ENCODE measurements around the gene SLC35F1.
"Not testable (repeated sequence)": the region's sequence is repeated elsewhere in the genome, so short reads cannot be mapped to it uniquely, and the experiment has no call there.

SLC35F1 gene

DNA sequence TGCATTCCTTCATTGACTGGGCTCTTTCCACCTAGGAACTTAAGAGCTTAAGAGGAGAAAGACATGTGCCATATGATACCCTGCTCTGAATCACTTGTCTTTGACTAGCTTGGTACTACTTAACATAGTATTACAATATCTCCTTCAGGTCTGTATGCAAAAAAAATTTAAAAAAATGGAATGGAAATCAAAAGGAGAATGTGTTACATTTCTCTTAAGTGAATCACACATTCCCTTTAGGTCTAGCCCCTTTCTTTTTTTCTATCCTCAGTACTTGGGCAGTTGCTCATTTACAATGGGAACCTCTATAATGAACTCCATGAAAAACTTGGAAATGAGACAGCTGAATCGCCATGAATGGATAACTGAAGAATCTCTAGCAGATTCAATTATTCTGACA is 53.8 kb downstream of the SLC35F1 start:
- DNase-seq (ENCODE audit: low read depth in 1 of 2, low spot score in 1 of 2) = no peak
- TF ChIP-seq GABPA (IDR thresholded peaks at IDR 0.05; ENCODE audit: low read depth) = no peak
- TF ChIP-seq, protein P1, sequence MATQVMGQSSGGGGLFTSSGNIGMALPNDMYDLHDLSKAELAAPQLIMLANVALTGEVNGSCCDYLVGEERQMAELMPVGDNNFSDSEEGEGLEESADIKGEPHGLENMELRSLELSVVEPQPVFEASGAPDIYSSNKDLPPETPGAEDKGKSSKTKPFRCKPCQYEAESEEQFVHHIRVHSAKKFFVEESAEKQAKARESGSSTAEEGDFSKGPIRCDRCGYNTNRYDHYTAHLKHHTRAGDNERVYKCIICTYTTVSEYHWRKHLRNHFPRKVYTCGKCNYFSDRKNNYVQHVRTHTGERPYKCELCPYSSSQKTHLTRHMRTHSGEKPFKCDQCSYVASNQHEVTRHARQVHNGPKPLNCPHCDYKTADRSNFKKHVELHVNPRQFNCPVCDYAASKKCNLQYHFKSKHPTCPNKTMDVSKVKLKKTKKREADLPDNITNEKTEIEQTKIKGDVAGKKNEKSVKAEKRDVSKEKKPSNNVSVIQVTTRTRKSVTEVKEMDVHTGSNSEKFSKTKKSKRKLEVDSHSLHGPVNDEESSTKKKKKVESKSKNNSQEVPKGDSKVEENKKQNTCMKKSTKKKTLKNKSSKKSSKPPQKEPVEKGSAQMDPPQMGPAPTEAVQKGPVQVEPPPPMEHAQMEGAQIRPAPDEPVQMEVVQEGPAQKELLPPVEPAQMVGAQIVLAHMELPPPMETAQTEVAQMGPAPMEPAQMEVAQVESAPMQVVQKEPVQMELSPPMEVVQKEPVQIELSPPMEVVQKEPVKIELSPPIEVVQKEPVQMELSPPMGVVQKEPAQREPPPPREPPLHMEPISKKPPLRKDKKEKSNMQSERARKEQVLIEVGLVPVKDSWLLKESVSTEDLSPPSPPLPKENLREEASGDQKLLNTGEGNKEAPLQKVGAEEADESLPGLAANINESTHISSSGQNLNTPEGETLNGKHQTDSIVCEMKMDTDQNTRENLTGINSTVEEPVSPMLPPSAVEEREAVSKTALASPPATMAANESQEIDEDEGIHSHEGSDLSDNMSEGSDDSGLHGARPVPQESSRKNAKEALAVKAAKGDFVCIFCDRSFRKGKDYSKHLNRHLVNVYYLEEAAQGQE (IDR thresholded peaks at IDR 0.05; ENCODE audit: insufficient replicate concordance, low read depth) = no peak
- TF ChIP-seq SPI1 (IDR thresholded peaks at IDR 0.05; ENCODE audit: borderline replicate concordance, low read depth) = no peak
- TF ChIP-seq, protein P2, sequence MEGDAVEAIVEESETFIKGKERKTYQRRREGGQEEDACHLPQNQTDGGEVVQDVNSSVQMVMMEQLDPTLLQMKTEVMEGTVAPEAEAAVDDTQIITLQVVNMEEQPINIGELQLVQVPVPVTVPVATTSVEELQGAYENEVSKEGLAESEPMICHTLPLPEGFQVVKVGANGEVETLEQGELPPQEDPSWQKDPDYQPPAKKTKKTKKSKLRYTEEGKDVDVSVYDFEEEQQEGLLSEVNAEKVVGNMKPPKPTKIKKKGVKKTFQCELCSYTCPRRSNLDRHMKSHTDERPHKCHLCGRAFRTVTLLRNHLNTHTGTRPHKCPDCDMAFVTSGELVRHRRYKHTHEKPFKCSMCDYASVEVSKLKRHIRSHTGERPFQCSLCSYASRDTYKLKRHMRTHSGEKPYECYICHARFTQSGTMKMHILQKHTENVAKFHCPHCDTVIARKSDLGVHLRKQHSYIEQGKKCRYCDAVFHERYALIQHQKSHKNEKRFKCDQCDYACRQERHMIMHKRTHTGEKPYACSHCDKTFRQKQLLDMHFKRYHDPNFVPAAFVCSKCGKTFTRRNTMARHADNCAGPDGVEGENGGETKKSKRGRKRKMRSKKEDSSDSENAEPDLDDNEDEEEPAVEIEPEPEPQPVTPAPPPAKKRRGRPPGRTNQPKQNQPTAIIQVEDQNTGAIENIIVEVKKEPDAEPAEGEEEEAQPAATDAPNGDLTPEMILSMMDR (IDR thresholded peaks at IDR 0.05; ENCODE audit: insufficient read depth, low read length) = no peak
- TF ChIP-seq POLR2AphosphoS5 (IDR thresholded peaks at IDR 0.05; ENCODE audit: low read depth) = no peak
- H3K4me3 ChIP-seq (replicated peaks; ENCODE audit: insufficient read depth, low read length) = no peak overlapping the region
- no peaks in the 10 kb centered on the region for H3K27me3 ChIP-seq (ENCODE audit: insufficient read depth, poor library complexity, severe bottlenecking)
- H3K27ac ChIP-seq (replicated peaks) = no peak overlapping the region

DNA sequence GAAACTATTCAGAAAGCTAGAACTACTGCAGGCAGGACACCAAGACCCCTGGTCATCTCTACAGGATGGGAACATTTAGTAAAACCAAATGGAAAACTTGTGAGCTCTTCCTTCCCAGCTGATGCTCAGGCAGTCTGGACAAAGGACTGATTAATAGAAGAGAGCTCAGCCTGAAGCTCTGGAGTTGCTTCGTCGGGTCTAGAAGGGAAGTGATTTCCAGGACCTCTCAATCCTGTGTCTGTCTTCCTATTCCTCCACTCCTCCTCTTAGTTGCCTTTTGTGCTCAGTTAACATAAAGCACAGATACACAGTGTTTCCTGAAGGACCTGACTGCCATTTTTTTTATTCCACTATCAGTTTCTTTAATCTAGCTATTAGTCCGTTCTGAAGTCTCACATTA is 54.2 kb downstream of the SLC35F1 start:
- TF ChIP-seq SPI1 (IDR thresholded peaks at IDR 0.05; ENCODE audit: borderline replicate concordance, low read depth) (no peak), POLR2AphosphoS5 (IDR thresholded peaks at IDR 0.05; ENCODE audit: low read depth) (no peak), GABPA (IDR thresholded peaks at IDR 0.05; ENCODE audit: low read depth) (no peak)
- TF ChIP-seq, protein P1 (IDR thresholded peaks at IDR 0.05; ENCODE audit: insufficient replicate concordance, low read depth) = no peak
- TF ChIP-seq, protein P2 (IDR thresholded peaks at IDR 0.05; ENCODE audit: insufficient read depth, low read length) = no peak
- no peak overlapping the region for H3K27ac ChIP-seq (replicated peaks)
- no peaks in the 10 kb centered on the region for H3K27me3 ChIP-seq (ENCODE audit: insufficient read depth, poor library complexity, severe bottlenecking)
- DNase-seq (ENCODE audit: low read depth in 1 of 2, low spot score in 1 of 2) = no peak
- no peak overlapping the region for H3K4me3 ChIP-seq (replicated peaks; ENCODE audit: insufficient read depth, low read length)

DNA sequence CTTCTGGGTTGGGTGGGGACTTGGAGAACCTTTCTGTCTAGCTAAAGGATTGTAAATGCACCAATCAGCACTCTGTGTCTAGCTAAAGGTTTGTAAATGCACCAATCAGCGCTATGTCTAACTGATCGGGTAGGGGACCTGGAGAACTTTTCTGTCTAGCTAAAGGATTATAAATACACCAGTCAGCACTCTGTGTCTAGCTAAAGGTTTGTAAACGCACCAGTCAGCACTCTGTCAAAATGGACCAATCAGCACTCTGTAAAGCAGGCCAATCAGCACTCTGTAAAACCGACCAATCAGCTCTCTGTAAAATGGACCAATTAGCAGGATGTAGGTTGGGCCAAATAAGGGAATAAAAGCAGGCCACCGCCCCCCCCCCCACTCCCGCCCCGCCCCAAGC is 58.7 kb downstream of the SLC35F1 start:
- not testable (repeated sequence) for DNase-seq (ENCODE audit: low read depth in 1 of 2, low spot score in 1 of 2); H3K4me3 ChIP-seq (replicated peaks; ENCODE audit: insufficient read depth, low read length); H3K27ac ChIP-seq (replicated peaks); H3K27me3 ChIP-seq (ENCODE audit: insufficient read depth, poor library complexity, severe bottlenecking)

DNA sequence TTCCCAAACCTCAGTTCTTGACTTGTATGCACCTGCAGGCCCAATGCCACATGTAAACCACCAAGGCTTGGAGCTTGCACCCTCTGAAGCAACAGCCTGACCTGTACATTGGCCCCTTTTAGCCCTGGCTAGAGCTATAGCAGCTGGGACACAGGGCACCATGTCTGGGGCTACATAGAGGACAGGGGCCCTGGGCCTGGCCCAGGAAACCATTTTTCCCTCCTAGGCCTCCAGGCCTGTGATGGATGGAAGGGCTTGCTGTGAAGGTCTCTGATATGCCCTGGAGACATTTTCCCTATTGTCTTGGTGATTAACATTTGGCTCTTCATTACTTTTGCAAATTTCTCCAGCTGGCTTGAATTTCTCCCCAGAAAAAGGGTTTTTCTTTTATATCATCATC is 64.6 kb downstream of the SLC35F1 start:
- Histone ChIP-seq H3K4me3 (replicated peaks; ENCODE audit: insufficient read depth, low read length) (no peak overlapping the region), H3K27ac (replicated peaks) (no peak overlapping the region), H3K27me3 (ENCODE audit: insufficient read depth, poor library complexity, severe bottlenecking) (no peaks in the 10 kb centered on the region)
- DNase-seq (ENCODE audit: low read depth in 1 of 2, low spot score in 1 of 2) = no peak
- TF ChIP-seq SPI1 (IDR thresholded peaks at IDR 0.05; ENCODE audit: borderline replicate concordance, low read depth) (no peak), POLR2AphosphoS5 (IDR thresholded peaks at IDR 0.05; ENCODE audit: low read depth) (no peak), GABPA (IDR thresholded peaks at IDR 0.05; ENCODE audit: low read depth) (no peak)
- TF ChIP-seq, protein P2 (IDR thresholded peaks at IDR 0.05; ENCODE audit: insufficient read depth, low read length) = no peak
- TF ChIP-seq, protein P1 (IDR thresholded peaks at IDR 0.05; ENCODE audit: insufficient replicate concordance, low read depth) = no peak

Data from HL-60 (cell line).